Breast epithelium (tissue), 3 donors: ENCODE results near the gene CCDC102A.

Experiments
- POLR2A ChIP-seq: fragments of 450-650 bp; IDR thresholded peaks from one replicate; pipeline ENCODE4 v1.6.1; 2016; ENCODE audit warnings: antibody characterized with exemption, mild to moderate bottlenecking, moderate library complexity
- POLR2AphosphoS5 ChIP-seq, 3 donors: sonication (generic); formaldehyde crosslinking; IDR thresholded peaks; one replicate each; pipeline ENCODE4 v1.6.1; 2017; ENCODE audit warnings: antibody characterized with exemption in 3 of 3
- TF ChIP-seq, protein P1 (sequence below), 3 donors: fragments of 450-650 bp; IDR thresholded peaks; one replicate each; pipeline ENCODE4 v1.5.1; 2016 to 2017; ENCODE audit warnings: antibody characterized with exemption in 3 of 3, mild to moderate bottlenecking in 3 of 3, moderate library complexity in 3 of 3

DNA sequence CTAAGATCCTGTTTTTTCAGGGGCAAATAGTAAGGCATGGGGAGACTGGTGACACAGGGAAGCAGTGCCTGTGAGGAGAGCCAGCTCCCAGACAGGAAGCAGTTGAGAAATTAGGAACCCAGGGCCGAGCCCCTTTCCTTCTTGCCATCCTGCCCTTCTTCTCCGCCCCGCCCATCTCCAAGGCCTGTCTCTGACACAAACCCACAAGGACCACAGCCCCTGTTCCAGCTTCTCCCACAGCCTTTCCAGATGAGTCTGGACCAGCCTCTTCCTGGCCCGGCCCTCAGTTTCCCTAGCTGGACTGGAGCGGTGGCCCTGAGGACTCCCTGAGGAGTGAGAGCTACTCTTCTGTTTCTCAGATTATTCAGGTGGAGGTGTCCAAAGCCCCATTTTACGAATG lies 9.9 kb downstream of the CCDC102A start:
- no peak for TF ChIP-seq POLR2A
- TF ChIP-seq, protein P1, sequence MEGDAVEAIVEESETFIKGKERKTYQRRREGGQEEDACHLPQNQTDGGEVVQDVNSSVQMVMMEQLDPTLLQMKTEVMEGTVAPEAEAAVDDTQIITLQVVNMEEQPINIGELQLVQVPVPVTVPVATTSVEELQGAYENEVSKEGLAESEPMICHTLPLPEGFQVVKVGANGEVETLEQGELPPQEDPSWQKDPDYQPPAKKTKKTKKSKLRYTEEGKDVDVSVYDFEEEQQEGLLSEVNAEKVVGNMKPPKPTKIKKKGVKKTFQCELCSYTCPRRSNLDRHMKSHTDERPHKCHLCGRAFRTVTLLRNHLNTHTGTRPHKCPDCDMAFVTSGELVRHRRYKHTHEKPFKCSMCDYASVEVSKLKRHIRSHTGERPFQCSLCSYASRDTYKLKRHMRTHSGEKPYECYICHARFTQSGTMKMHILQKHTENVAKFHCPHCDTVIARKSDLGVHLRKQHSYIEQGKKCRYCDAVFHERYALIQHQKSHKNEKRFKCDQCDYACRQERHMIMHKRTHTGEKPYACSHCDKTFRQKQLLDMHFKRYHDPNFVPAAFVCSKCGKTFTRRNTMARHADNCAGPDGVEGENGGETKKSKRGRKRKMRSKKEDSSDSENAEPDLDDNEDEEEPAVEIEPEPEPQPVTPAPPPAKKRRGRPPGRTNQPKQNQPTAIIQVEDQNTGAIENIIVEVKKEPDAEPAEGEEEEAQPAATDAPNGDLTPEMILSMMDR (IDR thresholded peaks at IDR 0.05): no peak
- TF ChIP-seq POLR2AphosphoS5 (IDR thresholded peaks at IDR 0.05): no peak
